AG08396 (cell line): ENCODE measurements around the gene MACROD2.
A peak's percentile ranks its signal among the peaks of the same experiment; 100 is the strongest.

Source experiments
- DNase-seq: peaks from one replicate; pipeline ENCODE4 v3.0.0; 2012; ENCODE audit warnings: low spot score, mixed read lengths

MACROD2 gene

DNA sequence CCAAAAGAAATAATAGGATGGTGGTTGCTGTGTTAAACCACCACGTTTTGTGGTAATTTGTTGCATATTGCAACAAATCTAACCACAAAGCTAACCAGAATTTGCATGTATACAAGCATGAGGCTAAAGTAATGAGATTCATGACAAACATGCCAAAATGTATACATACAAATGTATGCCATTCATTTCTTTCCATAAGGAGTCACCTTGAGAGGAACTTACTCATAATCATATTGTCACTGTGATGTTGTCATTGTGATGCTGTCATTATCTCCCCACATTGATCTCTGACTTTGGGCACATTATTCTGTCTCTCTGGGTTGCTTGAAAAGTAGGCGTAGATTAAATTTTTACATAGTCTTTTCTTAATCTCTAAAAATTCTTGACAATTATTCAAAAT lies 1228.9 kb downstream of the MACROD2 start:
- no peak for DNase-seq

DNA sequence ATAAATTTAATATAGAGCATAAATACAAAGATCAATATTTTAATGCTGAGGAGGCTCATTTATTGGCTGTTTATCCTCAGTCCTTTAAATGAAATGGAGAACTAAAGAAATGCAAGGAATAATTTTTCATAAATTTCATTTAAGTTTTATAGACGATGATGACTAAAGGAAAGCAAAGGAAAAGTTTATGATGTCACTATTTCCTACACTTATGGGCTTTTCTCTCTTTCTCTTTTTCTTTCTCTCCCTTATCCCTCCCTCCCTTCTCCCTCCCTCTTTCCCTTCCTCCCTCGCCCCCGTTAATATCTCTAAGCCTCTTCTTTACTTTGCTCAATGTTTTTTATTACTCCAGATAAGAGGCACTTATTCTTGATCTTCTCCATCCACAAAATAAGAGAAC lies 1231.8 kb downstream of the MACROD2 start:
- DNase-seq, result no peak

DNA sequence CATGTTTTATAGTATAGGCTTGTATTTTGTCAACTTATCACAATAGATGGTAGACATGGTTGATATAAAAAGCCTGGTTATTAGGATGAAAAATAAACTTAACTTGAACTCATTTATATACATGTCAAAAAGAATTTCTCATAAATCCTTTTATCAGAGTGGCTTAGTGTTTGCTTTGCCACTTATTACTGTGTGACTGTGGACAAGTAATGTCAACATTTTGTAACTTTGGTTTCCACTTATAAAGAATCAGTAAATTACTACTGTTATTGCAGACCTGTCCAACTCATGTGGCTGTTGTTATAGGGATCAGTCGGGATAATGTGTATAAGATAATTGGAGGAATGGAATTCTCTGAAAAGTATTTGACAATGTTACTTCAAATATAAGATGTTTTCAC lies 1236.9 kb downstream of the MACROD2 start:
- no peak for DNase-seq

DNA sequence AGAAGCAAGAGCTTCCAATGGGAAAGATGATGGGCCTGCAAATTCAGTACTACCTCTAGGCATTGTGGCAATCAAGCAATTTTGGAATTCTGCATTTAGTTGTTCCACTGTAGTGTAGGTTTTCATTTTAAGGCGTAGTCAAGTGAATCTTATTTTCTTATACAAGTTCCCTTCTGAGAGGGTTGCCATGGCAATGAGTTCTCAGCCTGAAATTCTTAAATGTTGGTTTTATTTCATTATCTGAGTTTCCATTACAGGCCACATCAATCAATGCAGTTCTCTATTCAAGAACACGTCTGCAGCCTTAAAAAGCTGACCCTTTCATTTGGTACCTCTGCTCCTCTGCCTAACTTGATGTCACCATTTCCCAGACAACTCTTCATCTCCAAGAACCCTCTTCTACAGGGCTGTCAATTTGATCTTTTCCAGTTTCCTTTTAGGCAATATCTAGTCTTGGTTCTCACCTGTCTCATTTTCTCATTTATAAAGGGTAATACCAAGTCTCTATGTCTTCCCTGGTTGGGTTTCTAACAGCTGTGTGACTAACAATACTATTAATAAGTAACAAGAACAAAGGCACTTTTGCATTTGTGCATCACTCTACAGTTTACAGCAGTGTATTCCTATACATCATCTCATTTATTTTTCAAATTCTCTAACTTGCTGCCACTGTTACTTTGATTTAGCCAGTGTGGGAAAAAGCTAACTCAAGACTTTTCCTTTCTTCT lies 1240.3 kb downstream of the MACROD2 start:
- no peak for DNase-seq

DNA sequence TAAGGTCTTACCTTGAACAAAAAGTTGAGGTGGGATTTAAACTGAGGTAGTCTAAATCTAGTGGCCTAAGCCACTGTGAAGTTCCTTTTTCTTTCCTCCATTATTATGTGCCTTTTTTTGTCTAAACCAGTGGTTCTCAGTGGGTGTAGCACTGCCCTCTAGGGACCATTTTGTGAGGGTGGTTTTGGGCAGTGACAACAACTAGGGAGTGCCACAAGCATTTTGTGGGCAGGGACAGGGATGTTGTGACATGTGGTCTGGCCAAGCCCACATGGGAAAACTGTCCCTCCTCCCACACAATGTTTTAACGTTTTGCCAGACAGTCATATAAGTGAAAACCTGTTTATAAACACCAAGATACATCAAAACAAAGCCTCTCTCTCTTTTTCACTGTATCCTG lies 1241.5 kb downstream of the MACROD2 start:
- DNase-seq, result peak; percentile 5

DNA sequence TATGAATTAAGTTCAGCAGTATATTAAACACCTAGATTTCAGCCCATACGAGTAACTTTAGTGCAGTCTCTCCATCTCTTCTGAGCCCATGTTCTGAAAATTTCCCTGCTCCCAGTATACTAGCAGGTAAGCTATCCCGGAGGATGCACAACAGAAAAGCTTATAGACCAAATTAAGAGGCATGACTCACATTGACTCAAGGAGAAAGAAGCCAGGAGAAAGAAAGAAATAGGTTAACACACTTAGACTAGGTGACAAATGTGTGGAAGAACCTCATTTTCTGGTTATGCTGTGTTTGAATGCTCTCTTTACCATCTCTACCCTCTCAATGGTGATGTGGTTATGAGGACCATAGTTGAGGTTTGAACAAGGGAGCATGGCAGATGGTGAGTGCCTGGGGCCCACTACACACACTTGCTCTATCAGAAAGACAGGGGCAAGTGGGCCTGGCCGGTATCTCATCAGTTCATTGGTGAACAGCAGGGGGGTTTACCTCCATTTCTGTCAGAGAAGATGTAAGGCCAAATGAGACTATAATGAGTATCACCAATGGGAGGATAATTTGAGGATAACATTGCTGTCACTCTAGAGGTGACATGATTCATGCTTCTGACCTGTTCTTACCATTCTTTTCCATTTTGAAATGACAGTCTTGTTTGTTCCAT lies 1244.4 kb downstream of the MACROD2 start:
- no peak for DNase-seq

DNA sequence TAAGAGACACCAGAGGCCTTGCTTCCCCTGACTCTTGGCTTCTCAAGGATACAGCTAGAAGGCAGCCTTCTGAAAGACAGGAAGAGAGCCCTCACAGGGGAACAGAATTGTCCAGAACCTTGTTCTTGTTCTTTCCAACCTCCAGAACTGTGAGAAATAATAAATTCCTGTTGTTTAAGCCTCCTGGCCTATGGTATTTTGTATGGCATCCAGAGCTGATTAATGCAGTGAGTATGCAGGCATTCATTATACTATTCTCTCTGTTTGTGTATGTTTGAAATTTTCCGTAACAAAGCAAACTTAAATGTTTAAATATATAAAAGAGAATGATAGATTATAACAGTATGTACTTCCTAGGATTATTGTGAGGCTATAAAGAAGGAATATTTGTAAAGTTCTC lies 1245.5 kb downstream of the MACROD2 start:
- DNase-seq, result no peak

DNA sequence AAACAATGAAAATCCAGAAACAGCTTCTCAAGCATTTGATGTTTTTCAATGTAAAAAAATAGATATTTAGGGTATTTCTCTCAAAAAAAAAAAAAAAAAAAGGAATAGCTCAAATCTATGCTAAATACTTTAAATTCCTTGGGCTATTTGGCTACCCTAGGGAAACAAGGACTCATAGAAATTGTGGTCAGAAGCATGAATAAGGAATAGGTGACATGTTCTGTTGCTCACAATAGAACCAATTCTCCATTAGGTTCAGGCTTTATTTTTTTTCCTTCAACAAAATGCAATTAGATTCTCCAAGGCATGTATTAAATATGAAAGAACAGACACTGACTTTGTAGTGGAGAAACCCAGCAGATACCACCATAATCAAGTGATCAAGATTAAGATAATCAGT lies 1246.4 kb downstream of the MACROD2 start:
- DNase-seq, result no peak

DNA sequence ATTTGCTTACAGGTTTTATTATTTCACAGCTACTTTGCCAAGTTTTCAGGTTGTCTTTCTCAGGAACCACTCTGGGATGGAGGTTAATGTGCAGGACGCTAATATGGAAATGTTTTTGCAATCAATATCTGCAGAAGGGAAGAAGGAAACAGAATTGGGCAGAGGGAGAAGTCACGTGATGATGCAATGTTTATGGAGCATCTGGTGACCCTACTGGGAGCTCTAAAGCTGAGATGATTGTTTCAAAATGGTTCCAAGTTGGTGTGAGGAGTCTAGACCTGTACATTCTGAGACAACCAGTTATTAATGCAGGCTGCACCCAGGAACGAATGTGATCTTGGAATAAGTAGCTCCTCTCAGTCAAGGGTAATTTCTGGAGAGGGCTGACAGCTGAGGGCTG lies 1247.5 kb downstream of the MACROD2 start:
- no peak for DNase-seq

DNA sequence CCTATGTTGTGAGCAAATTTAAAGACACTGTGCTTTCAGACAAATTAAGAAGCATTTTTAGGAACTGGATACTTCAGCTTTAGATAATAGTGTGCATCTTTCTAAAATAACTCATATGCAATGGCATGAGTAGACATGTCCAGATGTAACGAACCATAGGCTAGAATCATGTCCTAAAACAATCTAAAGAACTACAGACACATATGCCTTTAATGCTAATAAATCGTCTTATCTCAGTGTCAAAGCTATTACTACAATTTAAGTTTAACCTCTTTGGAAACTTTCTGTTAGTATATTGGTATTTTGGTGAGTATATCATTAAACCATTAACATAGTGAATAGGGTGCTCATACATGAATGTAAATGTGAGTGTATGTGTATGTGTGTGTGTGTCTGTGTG lies 1250.6 kb downstream of the MACROD2 start:
- DNase-seq, result no peak

DNA sequence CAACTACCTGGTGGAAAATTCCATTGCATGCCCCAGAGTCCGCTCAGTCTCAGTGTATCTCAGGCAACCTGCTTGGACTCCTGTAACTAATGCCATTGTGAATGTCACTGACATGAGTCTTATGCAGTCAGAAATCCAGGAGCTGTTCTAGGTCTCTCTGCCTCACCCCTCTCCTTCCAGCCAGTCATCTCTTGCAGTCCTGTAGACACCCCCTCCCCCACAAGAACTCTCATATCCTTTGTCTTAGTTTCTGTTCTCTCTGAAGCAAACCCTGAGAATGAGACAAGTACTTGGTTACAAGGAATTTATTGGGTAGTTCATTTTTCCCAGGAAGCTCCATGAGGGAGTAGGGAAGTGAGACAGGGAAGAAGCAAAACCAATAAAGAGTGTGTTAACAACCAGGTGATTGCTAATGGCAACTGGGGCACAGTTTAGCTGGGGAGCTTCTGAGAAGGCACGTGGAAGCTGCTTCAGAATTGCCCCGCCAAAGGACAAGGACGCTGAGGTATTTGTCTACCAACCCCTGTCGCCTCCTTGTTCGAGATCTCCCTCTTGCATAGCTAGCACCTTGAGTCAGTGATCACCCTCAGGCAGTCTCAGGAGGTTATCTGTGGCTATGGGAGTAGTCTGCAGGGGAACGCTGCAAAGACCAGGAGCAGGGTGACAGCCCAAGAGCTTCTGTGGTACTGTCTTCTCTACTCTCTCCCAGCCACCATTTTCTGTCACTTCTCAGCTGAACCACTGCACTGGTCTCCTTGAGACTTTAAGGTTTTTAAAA lies 1253.5 kb downstream of the MACROD2 start:
- no peak for DNase-seq

DNA sequence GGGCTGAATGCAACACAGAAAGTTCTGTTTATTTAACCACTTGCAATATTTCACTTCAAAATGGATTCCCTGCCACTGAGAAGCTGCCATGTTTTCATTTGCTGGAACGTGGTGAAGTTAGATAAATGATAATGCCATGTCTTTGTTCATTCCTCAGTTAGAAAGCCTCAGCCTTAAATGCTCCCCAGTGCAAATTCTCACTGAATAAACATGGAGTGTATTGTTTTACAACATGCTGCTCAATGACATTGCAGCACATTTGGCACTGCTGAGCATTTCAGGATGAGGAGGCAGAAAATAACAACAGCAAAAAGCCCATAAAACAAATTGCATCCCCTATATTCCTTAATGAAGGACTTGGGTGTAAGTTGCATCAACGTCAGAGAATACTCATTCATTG lies 1255.9 kb downstream of the MACROD2 start:
- no peak for DNase-seq

DNA sequence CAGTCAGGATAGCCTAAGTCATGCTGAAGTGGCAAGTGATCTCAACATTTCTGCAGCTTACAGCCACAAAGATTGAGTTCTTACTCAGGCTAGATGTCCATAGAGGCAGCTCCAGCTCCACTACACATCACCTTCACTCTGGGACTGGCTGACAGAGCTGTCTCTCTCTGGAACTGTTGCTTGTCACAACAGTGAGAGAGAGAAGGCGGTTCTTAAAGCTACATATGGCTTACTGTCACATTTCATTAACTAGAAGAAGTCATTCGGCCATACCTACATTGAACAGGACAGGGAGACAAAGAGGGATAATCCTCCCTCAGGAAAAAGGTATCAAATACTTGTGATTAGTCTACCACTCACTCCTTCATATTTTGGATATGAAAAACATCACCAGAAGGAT lies 1257.0 kb downstream of the MACROD2 start:
- DNase-seq, result no peak

DNA sequence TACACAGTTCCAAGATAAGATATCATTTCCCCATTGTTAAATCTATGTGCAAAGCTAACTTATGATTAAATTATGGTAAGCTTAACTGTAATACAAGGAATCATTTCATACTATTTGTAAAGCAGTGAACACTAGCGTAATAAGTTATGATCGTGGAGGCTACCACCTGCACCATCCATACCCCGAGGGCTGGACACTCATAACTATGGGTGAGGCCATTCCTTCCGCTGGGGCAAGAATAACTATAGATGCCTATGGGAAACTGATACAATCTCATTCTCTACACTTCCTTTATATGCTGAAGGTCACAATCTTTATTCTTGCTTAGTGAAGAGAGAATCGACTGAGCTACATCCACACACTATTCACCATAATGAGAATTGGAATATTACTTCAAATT lies 1258.1 kb downstream of the MACROD2 start:
- DNase-seq, result no peak

DNA sequence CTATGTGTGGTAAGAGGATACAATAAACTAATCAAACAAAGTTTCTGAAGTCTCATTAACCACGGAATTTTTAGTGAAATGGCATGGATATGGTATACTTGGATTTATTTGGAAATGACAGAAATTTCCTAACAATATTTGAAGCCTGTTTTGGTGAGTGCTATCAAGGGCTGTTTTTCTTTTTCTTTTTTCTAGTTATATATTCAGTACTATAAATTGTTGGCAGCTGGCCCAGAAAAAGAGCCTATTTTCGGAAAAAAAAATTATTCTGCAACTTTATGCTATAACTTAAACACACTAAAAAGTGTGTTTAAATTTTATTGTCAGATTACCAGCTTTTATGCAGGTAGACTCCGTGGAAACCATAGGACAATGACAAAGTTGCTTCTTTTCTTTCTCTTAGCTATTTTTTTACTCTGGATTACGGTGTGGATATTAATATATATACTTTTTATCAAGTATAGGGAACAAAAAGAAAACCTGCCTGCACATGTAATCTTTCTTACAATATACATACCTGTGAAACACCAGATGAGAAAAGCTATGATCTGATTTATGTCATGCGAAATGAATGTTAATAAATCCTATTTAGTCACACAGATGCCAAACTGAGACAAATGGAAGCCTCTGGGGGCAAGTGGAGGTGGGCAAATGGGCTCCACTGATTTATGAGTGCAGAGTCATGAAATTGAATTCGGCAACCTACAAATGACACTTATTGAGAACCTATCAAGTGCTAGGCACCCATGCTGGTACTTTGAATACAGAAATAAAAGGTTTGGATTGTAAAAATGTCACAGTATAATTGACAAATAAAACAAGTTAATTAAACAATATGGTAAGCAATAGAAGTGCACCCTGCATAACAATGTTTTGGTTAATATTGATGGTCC lies 1261.6 kb downstream of the MACROD2 start:
- DNase-seq, result no peak

DNA sequence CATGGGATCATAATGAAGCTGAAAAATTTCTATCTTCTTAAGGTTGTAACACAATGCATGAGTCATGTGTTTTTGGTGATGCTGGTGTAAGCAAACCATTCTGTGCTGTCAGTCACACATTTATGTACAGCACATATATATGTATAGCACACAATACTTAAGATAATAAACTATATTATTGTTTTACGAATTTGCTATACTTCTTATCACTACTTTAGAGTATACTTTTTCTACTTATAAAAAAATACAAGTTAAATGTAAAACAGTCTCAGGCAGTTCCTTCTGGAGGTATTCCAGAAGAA lies 1262.2 kb downstream of the MACROD2 start:
- DNase-seq, result no peak

DNA sequence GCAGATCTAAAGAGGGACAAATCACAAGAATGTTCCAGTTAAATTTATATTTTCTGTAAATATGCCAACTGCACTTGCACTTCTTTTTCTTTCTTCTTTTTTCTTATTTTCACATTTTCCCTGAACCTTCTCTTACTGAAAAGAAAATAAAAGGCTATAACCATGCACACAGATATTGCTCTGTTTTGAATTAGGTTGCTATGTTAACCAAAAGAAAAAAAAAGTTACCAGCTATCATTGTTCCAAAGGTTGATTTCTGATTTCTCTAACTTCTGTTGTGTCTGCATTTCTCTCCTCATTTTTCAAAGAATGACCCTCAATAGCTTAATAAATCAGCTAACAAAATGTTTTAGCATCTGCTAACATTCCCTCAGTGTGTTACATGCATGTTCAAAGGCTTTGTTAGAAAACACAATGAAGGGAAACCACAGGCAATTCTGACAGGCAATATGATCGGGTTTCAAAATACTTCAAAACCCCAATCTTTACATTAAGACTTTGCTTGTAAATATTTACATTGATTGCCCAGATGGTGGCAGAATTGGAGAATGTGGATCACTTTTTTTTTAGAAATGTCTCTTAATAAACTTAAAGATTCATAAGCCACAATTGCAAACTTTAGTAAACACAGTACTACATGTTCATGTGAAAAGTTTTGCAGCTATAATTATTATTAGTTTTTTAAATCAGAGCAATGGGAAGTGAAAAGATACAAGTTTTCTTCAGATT lies 1270.4 kb downstream of the MACROD2 start:
- DNase-seq, result no peak

DNA sequence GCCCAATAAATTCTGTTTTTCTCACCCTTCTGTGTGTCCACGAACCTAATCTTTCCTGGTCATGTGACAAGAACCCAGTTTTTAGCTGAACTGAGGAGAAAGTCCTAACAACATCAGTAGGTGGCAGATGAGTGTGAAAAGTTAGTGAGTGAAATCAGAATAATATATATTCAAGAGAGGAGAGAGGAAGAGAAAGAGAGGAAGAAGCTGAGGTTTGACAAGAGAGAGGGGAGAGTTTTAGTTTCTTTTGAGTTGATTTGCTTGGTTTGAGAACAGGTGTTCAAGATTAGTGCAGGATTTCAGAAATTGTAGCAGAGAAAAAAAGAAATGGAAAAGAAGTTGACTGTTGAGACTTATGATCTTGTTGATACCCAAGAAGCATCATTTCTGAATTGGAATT lies 1272.6 kb downstream of the MACROD2 start:
- DNase-seq, result no peak

DNA sequence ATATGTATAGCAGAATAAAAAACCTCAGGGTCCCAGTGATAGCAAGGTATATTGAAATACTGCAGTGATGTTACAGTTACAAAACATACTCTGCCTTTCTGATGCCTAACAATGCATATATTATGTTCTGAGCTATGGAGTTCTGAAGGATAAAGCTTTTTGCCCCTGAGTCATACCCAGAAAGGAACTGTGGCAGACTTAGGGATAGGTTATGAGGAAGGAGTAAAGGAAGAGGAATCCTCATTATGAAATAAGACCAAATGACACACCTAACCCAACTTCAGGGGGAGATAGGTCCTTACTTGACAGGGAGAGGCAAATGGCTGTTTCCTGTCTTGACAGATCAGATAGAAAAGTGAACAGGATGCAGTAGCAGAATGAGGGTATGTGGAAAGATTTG lies 1282.7 kb downstream of the MACROD2 start:
- DNase-seq, result no peak

DNA sequence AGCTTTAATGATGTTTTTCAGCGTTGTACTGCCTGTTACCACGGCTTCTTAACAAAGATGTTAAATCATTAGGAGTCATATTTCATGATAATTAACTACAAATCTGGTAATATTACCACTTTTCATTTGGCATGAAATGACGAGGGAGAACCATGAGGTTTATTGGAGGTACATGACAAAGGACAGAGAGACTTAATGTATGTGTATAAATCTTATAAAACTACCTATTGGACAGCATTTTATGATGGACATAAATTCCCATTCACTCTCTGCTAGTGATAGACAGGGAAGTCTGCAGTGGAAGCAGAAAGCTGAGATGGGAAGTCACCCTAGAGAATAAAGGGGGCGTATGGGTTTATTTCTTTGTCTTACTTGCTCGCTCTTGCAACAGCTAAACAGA lies 1292.0 kb downstream of the MACROD2 start:
- no peak for DNase-seq

DNA sequence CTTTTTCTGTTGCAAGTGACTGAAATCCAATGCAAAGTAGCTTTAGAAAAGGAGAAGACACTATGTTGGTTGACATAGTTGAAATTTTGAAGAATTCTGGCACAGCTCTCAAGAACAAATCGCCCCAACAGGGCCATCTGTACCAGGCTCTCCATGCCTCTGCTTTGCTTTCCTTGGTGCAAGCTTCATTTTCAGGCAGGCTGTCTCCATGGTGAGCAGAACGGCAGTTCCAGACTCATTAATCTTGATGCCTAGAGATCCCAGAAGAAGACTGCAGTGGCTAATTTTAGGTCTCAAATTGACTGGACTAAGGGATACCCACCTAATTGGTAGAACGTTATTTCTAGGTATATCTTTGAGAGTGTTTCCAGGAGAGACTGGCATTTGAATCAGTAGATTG lies 1292.8 kb downstream of the MACROD2 start:
- DNase-seq, result no peak

DNA sequence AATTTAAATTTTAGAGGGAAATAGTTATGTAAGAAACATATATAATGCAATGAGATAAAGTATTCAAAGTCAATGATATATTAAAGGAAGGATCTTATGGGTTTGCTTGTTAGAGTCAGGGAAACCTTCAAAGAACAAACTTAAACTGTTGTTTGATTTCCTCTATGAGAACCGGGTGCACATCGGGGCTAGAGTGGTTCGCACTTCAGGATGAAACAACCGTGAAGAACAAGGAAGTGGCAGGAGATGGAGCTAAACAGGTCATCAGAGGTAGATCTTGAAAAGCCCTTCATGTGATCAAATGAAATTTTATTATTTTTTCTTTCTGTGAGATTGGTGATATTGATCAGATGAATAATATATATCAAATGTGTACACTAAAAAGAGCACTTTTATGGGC lies 1294.0 kb downstream of the MACROD2 start:
- DNase-seq, result no peak
